PC-9 (cell line): ENCODE data around the gene SAMD13. TPM values are rescaled to one million over a fixed set of nuclear protein-coding genes. Genes with fewer than 3 reads are reported as not detected.

Source experiments
- BruUV-seq: library from RNA; stranded (reverse); fragments of 400-500 nt; replicated peaks from 2 replicates; lab custom pipeline; 2021; lab: Mats Ljungman, UMichigan
- CTCF ChIA-PET: fragments of 300-600 bp; sonication (Branson Sonifier 250); formaldehyde crosslinking; loops from one replicate; lab custom pipeline; 2022; ENCODE audit warnings: antibody characterized with exemption; lab: Charles Lee
- POLR2A ChIA-PET: fragments of 300-600 bp; sonication (Branson Sonifier 250); formaldehyde crosslinking; loops from one replicate; lab custom pipeline; 2022; ENCODE audit warnings: antibody characterized with exemption; ENCODE audit not compliant: unreplicated experiment; lab: Charles Lee
- DNase-seq, 2 experiments: peaks; one replicate each; pipeline versions ENCODE4 v3.0.0 to v3.0.0-alpha.2; 2015 to 2022; ENCODE audit warnings: mixed read lengths in 1 of 2
- H2AFZ ChIP-seq: fragments of 200-600 bp; sonication (generic); 2 replicates; pipeline ENCODE4 v1.8.1; 2017; ENCODE audit warnings: antibody characterized with exemption
- H3F3A ChIP-seq: fragments of 200-600 bp; sonication (generic); 2 replicates; pipeline ENCODE4 v1.8.1; 2017; ENCODE audit warnings: antibody characterized with exemption, mild to moderate bottlenecking, low read depth; ENCODE audit not compliant: insufficient read depth
- H3K27ac ChIP-seq: fragments of 200-600 bp; sonication (generic); 2 replicates; pipeline ENCODE4 v1.6.1; 2016; ENCODE audit warnings: mixed run types
- H3K27me3 ChIP-seq: fragments of 200-600 bp; sonication (generic); 2 replicates; pipeline ENCODE4 v1.6.1; 2016; ENCODE audit warnings: low read depth, mixed run types; ENCODE audit not compliant: insufficient read depth
- H3K36me3 ChIP-seq: fragments of 200-600 bp; sonication (generic); 2 replicates; pipeline ENCODE4 v1.6.1; 2016; ENCODE audit warnings: low read depth, mixed run types
- H3K4me1 ChIP-seq: fragments of 200-600 bp; sonication (generic); replicated peaks from 2 replicates; pipeline ENCODE4 v1.6.1; 2016; ENCODE audit warnings: mixed run types; ENCODE audit not compliant: insufficient read depth
- H3K4me2 ChIP-seq: fragments of 200-600 bp; sonication (generic); 2 replicates; pipeline ENCODE4 v1.6.1; 2017; ENCODE audit warnings: mixed run types
- H3K4me3 ChIP-seq: fragments of 200-600 bp; sonication (generic); 2 replicates; pipeline ENCODE4 v1.6.1; 2016; ENCODE audit warnings: mixed run types
- H3K79me2 ChIP-seq: fragments of 200-600 bp; sonication (generic); 2 replicates; pipeline ENCODE4 v1.6.1; 2017; ENCODE audit warnings: low read depth, mixed run types
- H3K9me2 ChIP-seq: fragments of 200-600 bp; sonication (generic); 2 replicates; pipeline ENCODE4 v1.8.1; 2017; ENCODE audit warnings: mild to moderate bottlenecking; ENCODE audit not compliant: insufficient read depth
- H3K9me3 ChIP-seq: fragments of 200-600 bp; sonication (generic); 2 replicates; pipeline ENCODE4 v1.8.1; 2016; ENCODE audit warnings: low read depth; ENCODE audit not compliant: insufficient read depth
- H4K20me1 ChIP-seq: fragments of 200-600 bp; sonication (generic); 2 replicates; pipeline ENCODE4 v1.8.1; 2017; ENCODE audit not compliant: insufficient read depth
- EZH2 ChIP-seq: fragments of 200-600 bp; sonication (generic); IDR thresholded peaks from 2 replicates; pipeline ENCODE4 v1.8.0; 2017; ENCODE audit warnings: antibody characterized with exemption, low read depth
- intact Hi-C: fragments of 100-400 bp; cut with micrococcal nuclease; formaldehyde crosslinking; loops from one replicate; pipeline ENCODE4 v1.10.0; 2022; ENCODE audit not compliant: unreplicated experiment
- total RNA-seq: library from RNA; stranded (reverse); gene quantifications from 2 replicates; pipeline ENCODE4 v1.2.3, GENCODE V29; 2021
- TF ChIP-seq, protein P1 (sequence below): fragments of 200-600 bp; sonication (generic); conservative IDR thresholded peaks from 2 replicates; pipeline ENCODE4 v1.6.1; 2017; ENCODE audit warnings: mixed run types, antibody characterized with exemption, mild to moderate bottlenecking, moderate library complexity

SAMD13 gene
- total RNA-seq, 1 experiment from 2014 or later: 2.5 TPM

GRCh38 chr1:84278905-84279304, 22.6 kb upstream of the SAMD13 start:
- no peak for DNase-seq
- no peaks in the 10 kb centered on the region for H3K27me3 ChIP-seq
- H3K79me2 ChIP-seq: no peaks in the 10 kb centered on the region
- no peaks in the 10 kb centered on the region for H4K20me1 ChIP-seq
- ChIA-PET POLR2A (no interaction called here), CTCF (no interaction called here)
- no peaks in the 10 kb centered on the region for H3K4me1 ChIP-seq
- intact Hi-C loops: no loop called here
- H3K4me3 ChIP-seq: no peak overlapping the region
- H3K9me3 ChIP-seq: no peaks in the 10 kb centered on the region; the same call in 1 of the 2 replicates
- no TSS peak for BruUV-seq
- no peaks in the 10 kb centered on the region for H3F3A ChIP-seq
- H3K27ac ChIP-seq: no peak overlapping the region
- H3K36me3 ChIP-seq: no peaks in the 10 kb centered on the region
- no peak overlapping the region for H2AFZ ChIP-seq
- H3K9me2 ChIP-seq: 0 out of 2 replicates have a peak, but pooled peaks cover 4% of the 10 kb centered on the region
- TF ChIP-seq EZH2: no peak
- TF ChIP-seq, protein P1, sequence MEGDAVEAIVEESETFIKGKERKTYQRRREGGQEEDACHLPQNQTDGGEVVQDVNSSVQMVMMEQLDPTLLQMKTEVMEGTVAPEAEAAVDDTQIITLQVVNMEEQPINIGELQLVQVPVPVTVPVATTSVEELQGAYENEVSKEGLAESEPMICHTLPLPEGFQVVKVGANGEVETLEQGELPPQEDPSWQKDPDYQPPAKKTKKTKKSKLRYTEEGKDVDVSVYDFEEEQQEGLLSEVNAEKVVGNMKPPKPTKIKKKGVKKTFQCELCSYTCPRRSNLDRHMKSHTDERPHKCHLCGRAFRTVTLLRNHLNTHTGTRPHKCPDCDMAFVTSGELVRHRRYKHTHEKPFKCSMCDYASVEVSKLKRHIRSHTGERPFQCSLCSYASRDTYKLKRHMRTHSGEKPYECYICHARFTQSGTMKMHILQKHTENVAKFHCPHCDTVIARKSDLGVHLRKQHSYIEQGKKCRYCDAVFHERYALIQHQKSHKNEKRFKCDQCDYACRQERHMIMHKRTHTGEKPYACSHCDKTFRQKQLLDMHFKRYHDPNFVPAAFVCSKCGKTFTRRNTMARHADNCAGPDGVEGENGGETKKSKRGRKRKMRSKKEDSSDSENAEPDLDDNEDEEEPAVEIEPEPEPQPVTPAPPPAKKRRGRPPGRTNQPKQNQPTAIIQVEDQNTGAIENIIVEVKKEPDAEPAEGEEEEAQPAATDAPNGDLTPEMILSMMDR: no peak
- H3K4me2 ChIP-seq: no peak overlapping the region

GRCh38 chr1:84280912-84281311, 20.6 kb upstream of the SAMD13 start:
- no peak for DNase-seq

GRCh38 chr1:84282780-84283333, 18.7 kb upstream of the SAMD13 start:
- no TSS peak for BruUV-seq
- Histone ChIP-seq H3K9me3 (peaks cover 17% of the 10 kb centered on the region), H3K4me2 (no peak overlapping the region), H3K4me3 (no peak overlapping the region), H4K20me1 (no peaks in the 10 kb centered on the region), H3K9me2 (0 out of 2 replicates have a peak, but pooled peaks cover 4% of the 10 kb centered on the region), H3K27me3 (no peaks in the 10 kb centered on the region), H3K79me2 (no peaks in the 10 kb centered on the region), H3F3A (no peaks in the 10 kb centered on the region), H3K4me1 (no peaks in the 10 kb centered on the region), H3K27ac (no peak overlapping the region), H3K36me3 (no peaks in the 10 kb centered on the region), H2AFZ (no peak overlapping the region)
- no peak for DNase-seq
- CTCF ChIA-PET: no interaction called here
- POLR2A ChIA-PET: no interaction called here
- intact Hi-C loops: no loop called here
- no peak for TF ChIP-seq EZH2
- TF ChIP-seq, protein P1: no peak

More at GRCh38 chr1:84280912-84281311, 20.6 kb upstream of the SAMD13 start:
- Histone ChIP-seq H3F3A (no peaks in the 10 kb centered on the region), H3K79me2 (no peaks in the 10 kb centered on the region), H3K4me1 (no peaks in the 10 kb centered on the region), H4K20me1 (no peaks in the 10 kb centered on the region), H2AFZ (no peak overlapping the region), H3K9me3 (peaks cover 3% of the 10 kb centered on the region), H3K36me3 (no peaks in the 10 kb centered on the region), H3K27me3 (no peaks in the 10 kb centered on the region), H3K4me2 (no peak overlapping the region), H3K4me3 (no peak overlapping the region), H3K27ac (no peak overlapping the region), H3K9me2 (0 out of 2 replicates have a peak, but pooled peaks cover 4% of the 10 kb centered on the region)
- no TSS peak for BruUV-seq
- ChIA-PET POLR2A (no interaction called here), CTCF (no interaction called here)
- no peak for TF ChIP-seq EZH2
- TF ChIP-seq, protein P1: no peak
- intact Hi-C loops: no loop called here
